Measurements from ENCODE around the gene CD58.

The CD58 gene

GRCh38 chr1:116495535-116495934 is 75.3 kb downstream of the CD58 start:
- in situ Hi-C loops (cut with HindIII; ENCODE audit: low sequenced_read_pairs) = loop anchor here (25.0 kb wide), 1 partner anchor 383 kb away; the partner anchor contains the start of gene MAB21L3

GRCh38 chr1:116494745-116495144 is 76.1 kb downstream of the CD58 start:
- in situ Hi-C loops (cut with HindIII; ENCODE audit: low sequenced_read_pairs) = loop anchor here (25.0 kb wide), 1 partner anchor 382 kb away; the partner anchor contains the start of gene MAB21L3

GRCh38 chr1:116494353-116494692 is 76.5 kb downstream of the CD58 start:
- in situ Hi-C loops (cut with HindIII; ENCODE audit: low sequenced_read_pairs) = loop anchor here (25.0 kb wide), 1 partner anchor 382 kb away; the partner anchor contains the start of gene MAB21L3

GRCh38 chr1:116493484-116494352 is 77.1 kb downstream of the CD58 start:
- in situ Hi-C loops (cut with HindIII; ENCODE audit: low sequenced_read_pairs) = loop anchor here (25.0 kb wide), 1 partner anchor 381 kb away; the partner anchor contains the start of gene MAB21L3

GRCh38 chr1:116493036-116493435 is 77.8 kb downstream of the CD58 start:
- in situ Hi-C loops (cut with HindIII; ENCODE audit: low sequenced_read_pairs) = loop anchor here (25.0 kb wide), 1 partner anchor 381 kb away; the partner anchor contains the start of gene MAB21L3

GRCh38 chr1:116492358-116492811 is 78.4 kb downstream of the CD58 start:
- in situ Hi-C loops (cut with HindIII; ENCODE audit: low sequenced_read_pairs) = loop anchor here (25.0 kb wide), 1 partner anchor 380 kb away; the partner anchor contains the start of gene MAB21L3

- in situ Hi-C loops (cut with HindIII; ENCODE audit: low sequenced_read_pairs) = loop anchor here (25.0 kb wide), 1 partner anchor 380 kb away; the partner anchor contains the start of gene MAB21L3
These were observed 79.0 kb downstream of the CD58 start for GRCh38 chr1:116491700-116492357.

GRCh38 chr1:116490588-116490987 is 80.2 kb downstream of the CD58 start:
- in situ Hi-C loops (cut with HindIII; ENCODE audit: low sequenced_read_pairs) = loop anchor here (25.0 kb wide), 1 partner anchor 378 kb away; the partner anchor contains the start of gene MAB21L3

GRCh38 chr1:116489231-116489697 is 81.6 kb downstream of the CD58 start:
- in situ Hi-C loops (cut with HindIII; ENCODE audit: low sequenced_read_pairs) = loop anchor here (25.0 kb wide), 1 partner anchor 377 kb away; the partner anchor contains the start of gene MAB21L3

- in situ Hi-C loops (cut with HindIII; ENCODE audit: low sequenced_read_pairs) = loop anchor here (25.0 kb wide), 1 partner anchor 376 kb away; the partner anchor contains the start of gene MAB21L3
These were observed 82.8 kb downstream of the CD58 start for GRCh38 chr1:116488071-116488470.

- in situ Hi-C loops (cut with HindIII; ENCODE audit: low sequenced_read_pairs) = loop anchor here (25.0 kb wide), 1 partner anchor 375 kb away; the partner anchor contains the start of gene MAB21L3
These were observed 83.2 kb downstream of the CD58 start for GRCh38 chr1:116487583-116487982.

GRCh38 chr1:116487031-116487430 is 83.8 kb downstream of the CD58 start:
- in situ Hi-C loops (cut with HindIII; ENCODE audit: low sequenced_read_pairs) = loop anchor here (25.0 kb wide), 1 partner anchor 375 kb away; the partner anchor contains the start of gene MAB21L3

GRCh38 chr1:116486424-116486823 is 84.4 kb downstream of the CD58 start:
- in situ Hi-C loops (cut with HindIII; ENCODE audit: low sequenced_read_pairs) = loop anchor here (25.0 kb wide), 1 partner anchor 374 kb away; the partner anchor contains the start of gene MAB21L3

GRCh38 chr1:116485976-116486375 is 84.8 kb downstream of the CD58 start:
- in situ Hi-C loops (cut with HindIII; ENCODE audit: low sequenced_read_pairs) = loop anchor here (25.0 kb wide), 1 partner anchor 374 kb away; the partner anchor contains the start of gene MAB21L3

- in situ Hi-C loops (cut with HindIII; ENCODE audit: low sequenced_read_pairs) = loop anchor here (25.0 kb wide), 1 partner anchor 373 kb away; the partner anchor contains the start of gene MAB21L3
These were observed 85.6 kb downstream of the CD58 start for GRCh38 chr1:116485071-116485735.

- in situ Hi-C loops (cut with HindIII; ENCODE audit: low sequenced_read_pairs) = loop anchor here (25.0 kb wide), 1 partner anchor 371 kb away; the partner anchor contains the start of gene MAB21L3
These were observed 87.1 kb downstream of the CD58 start for GRCh38 chr1:116483481-116484309.

- in situ Hi-C loops (cut with HindIII; ENCODE audit: low sequenced_read_pairs) = loop anchor here (25.0 kb wide), 1 partner anchor 370 kb away; the partner anchor contains the start of gene MAB21L3
These were observed 88.3 kb downstream of the CD58 start for GRCh38 chr1:116482490-116482889.

GRCh38 chr1:116481934-116482333 is 88.9 kb downstream of the CD58 start:
- in situ Hi-C loops (cut with HindIII; ENCODE audit: low sequenced_read_pairs) = loop anchor here (25.0 kb wide), 1 partner anchor 370 kb away; the partner anchor contains the start of gene MAB21L3

- in situ Hi-C loops (cut with HindIII; ENCODE audit: low sequenced_read_pairs) = loop anchor here (25.0 kb wide), 1 partner anchor 366 kb away; the partner anchor contains the start of gene MAB21L3
These were observed 92.2 kb downstream of the CD58 start for GRCh38 chr1:116478621-116479020.

All from DLD1 (cell line).